Epidermal melanocyte (primary cell): Measurements from ENCODE around the gene CD109.
A peak's percentile ranks its signal among the peaks of the same experiment; 100 is the strongest.
"Not testable (repeated sequence)": the region's sequence is repeated elsewhere in the genome, so short reads cannot be mapped to it uniquely, and the experiment has no call there.

Experiments used
- DNase-seq: peaks from one replicate; pipeline ENCODE4 v3.0.0; 2011; ENCODE audit warnings: low spot score; ENCODE audit not compliant: insufficient read length

CD109 gene

DNA sequence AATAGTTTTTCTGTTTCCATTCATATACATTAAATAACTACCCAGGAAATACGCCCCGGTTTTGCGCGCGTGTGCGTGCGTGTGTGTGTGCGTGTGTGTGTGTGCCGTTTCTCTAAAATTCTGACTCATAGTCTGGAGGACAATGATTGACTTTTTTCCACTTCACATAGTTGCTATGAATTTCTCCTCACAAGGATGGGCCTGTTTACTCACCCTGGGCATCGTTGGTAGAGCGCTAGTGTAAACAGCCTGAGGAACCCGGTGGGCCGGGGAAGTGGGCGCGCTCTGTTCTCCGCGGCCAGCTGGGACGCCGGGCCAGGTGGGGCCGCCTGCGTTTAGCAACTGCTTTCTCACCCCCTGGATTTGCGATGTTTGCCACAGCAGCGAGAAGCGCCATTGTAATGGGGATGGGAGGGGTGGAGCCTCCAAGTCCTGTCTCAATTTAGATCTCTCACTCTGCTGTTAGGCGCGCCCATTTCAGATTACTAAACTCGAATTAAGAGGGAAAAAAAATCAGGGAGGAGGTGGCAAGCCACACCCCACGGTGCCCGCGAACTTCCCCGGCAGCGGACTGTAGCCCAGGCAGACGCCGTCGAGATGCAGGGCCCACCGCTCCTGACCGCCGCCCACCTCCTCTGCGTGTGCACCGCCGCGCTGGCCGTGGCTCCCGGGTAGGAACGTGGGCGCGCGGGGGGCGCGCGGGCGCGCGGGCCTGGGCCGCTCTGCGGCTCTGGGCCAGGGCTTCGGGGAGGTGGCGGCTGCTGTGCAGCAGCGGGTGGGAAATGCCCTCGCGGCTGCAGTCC lies at the start of gene CD109:
Gene CD109 (plus strand): TSS at position 585 of the 803 bp plus-strand sequence. CDS start 13 bp downstream, at position 598.
- peak; percentile 38 for DNase-seq

GRCh38 chr6:73648166-73648565 lies 47.8 kb upstream of the CD109 start:
- DNase-seq, result no peak

DNA sequence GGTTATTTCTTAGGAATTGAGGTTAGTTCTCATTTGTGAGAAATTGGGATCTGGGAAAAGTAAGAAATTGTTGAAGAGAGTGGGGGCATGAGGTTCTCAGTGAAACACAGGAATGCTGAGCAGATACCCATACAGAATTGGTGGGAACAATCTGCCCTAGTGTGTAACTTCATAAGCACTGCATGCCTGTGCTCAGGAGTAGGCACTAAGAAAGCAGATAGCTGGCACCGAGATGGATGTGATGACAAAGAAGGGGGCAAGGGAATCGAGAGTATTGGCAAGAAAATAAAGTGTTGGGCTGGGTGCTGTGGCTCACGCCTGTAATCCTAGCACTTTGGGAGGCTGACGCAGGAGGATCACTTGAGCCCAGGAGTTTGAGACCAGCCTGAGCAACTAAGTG lies 46.2 kb upstream of the CD109 start:
- DNase-seq, result no peak

- DNase-seq, result peak; percentile 69
Observed at GRCh38 chr6:73652637-73653570, 43.1 kb upstream of the CD109 start.

DNA sequence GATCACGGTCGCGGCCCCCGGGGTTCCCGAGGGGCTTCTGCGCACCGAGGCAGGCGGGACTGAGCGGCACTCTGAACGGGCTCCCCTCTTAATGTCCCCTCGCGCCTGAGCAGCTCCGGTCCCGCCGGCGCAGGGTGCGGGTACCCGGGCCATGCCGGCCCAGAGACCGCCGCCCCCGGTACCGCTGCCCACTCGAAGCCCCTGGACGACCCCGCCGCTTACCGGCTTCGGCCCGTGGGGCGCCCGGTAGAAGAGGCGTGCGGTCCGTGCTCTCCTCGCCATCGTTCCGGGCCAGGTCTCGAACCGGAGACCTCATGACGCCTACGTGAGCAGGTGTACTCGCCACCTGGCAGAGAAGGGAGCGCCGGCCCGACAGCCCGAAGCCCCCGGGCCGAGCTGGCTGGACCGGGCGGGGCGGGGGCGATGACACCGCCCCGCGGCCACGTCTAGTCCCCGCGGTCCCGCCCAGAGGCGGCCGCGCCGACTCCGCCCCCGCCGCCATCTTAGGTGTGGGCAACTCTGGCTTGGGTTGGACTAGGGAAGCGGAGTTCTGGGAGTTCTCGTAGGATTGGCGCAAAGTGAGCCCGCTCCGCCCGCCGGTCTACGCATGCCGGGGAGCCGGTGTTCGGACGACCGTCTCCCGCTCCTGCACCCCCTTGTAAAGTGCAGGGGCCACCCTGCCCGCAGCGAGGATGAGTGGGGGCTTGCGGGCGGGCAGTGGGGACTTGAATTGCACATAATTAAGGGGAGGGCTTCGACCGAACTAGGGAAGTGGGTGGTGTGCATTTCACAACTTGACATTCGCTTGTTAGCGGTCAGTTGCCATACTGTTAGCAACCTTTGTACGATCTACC lies 42.2 kb upstream of the CD109 start, which contains the start of gene SLC17A5:
Gene SLC17A5 (minus strand): TSS at position 422 of the 854 bp plus-strand sequence. CDS start 106 bp downstream, at position 316.
- peak; percentile 94 for DNase-seq

DNA sequence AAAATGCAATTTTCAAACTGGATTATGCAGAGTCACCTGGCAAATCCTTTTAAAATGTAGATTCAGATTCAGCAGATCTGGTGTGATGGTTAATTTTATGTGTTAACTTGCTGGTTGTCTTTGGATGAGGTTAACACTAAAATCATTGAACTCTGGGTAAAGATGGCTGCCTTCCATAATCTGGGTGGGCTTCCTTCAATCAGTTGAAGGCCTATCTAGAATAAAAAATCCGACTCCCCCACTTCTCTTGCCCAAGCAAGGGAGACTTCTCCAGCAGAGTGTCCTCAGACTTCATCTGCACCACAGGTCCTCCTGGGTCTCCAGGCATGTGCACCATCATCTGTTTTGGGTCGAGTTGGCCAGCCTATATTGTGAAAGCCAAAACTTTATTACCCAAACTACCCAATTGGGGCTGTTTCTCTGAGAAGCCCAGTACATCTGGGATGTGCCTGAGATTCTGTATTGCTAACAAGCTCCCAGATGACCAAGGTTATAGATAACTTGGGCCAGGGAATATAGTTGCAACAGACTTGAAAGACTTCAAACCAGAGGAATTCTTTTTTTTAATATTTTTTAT lies 40.6 kb upstream of the CD109 start:
- no peak for DNase-seq

DNA sequence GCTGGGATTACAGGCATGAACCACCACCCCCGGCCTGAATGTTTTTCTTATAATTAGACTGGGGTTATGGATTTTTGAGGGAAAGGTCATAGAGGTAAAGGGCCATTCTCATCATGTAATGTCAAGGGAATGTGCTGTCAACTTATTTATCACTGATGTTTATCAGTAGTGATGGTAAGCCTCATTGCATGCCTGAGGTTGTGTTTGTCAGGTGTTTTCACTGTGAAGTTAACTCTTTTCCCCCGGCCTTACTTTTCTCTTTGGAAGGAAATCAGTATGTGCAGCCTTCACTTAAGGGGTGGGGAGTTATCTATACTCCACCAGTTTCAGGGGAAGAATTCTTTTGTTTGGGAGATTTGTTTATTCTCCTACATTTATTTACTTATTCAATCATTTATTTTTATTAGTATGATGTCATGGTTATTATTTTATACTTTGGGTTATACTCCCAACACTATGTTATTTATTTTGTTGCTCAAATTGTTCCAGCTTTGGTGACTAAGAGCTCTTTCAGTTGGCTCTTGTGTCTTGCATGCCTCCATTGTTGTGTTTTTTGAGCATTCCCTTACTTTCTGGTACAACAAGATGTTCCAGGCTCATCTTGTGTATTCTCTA lies 39.4 kb upstream of the CD109 start:
- no peak for DNase-seq

- no peak for DNase-seq
Observed at GRCh38 chr6:73657201-73657600, 38.8 kb upstream of the CD109 start.

DNA sequence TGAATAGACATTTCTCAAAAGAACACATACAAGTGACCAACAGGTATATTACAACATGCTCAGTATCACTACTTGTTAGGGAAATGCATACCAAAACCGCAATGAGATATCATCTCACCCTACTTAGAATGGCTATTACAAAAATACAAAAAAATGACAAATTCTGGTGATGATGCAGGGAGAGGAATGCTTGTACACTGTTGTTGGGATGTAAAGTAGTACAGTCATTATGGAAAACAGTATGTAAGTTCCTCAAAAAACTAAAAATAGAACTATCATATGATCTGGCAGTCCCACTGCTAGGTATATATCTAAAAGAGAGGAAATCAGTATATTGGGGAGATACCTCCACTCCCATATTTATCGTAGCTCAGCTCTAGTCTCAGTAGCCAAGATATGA lies 31.3 kb upstream of the CD109 start:
- no peak for DNase-seq

DNA sequence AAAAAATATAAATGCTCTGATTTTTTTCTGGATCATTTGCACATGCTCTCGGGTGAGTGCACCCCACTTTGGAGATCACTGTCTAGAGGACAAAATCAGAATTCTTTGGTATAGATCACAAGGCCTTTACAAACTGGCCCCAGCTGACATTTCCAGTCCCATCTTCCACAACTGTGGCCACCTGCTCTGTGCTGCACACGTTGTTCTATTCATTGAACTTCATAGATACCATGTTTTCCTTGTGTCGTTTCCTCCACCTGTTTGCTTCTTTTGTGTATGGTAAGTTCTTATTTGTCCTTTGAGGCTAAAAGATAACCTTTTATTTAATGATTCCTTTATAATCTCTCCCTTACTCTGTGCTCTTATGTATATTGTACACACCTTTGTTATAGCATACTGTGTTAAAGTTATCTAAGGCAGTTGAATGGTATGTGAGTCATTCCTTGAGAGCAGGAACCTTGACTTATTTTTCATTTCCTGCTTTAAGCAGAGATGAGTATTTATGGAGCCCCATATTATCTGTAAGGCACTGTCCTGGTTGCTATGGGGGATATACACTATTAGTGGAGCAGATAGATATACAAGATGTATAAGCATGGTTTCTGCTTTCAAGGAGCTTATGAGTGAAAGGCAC lies 30.2 kb upstream of the CD109 start:
- no peak for DNase-seq

DNA sequence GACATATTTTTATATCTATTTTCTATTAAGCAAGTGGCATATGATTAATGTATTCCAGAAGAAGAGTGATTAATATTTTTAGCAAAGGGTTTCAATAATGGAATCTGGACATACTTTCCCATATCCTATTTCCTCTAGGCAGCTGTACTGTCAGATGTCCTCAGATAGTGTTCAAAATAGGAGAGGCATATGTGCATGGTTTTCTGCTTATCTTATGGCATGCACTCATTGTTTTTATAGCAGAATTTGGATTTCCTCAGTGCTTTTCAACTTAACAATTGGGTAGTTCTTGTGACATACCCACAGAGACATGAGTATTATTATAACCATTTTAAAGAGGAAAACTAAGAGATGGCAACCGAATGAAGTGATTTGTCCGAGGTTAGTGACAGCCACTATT lies 29.6 kb upstream of the CD109 start:
- no peak for DNase-seq

DNA sequence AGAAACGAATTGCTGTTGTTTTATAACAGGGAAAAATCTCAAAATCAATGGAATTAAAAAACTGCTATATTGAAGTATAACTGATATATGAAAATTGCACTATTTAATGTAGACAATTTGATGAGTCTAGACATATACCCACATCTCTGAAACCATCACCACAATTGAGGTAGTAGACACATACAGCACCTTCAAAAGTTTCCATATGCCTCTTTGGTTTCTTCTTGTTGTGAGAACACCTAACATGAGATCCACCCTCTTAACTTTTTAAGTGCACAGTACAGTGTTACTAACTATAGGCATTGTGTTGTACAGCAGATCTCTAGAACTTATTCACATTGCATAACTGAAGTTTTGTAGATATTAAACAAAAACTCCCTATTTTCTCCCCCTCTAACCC lies 28.2 kb upstream of the CD109 start:
- DNase-seq, result no peak

GRCh38 chr6:73669005-73669404 lies 27.0 kb upstream of the CD109 start:
- no peak for DNase-seq

DNA sequence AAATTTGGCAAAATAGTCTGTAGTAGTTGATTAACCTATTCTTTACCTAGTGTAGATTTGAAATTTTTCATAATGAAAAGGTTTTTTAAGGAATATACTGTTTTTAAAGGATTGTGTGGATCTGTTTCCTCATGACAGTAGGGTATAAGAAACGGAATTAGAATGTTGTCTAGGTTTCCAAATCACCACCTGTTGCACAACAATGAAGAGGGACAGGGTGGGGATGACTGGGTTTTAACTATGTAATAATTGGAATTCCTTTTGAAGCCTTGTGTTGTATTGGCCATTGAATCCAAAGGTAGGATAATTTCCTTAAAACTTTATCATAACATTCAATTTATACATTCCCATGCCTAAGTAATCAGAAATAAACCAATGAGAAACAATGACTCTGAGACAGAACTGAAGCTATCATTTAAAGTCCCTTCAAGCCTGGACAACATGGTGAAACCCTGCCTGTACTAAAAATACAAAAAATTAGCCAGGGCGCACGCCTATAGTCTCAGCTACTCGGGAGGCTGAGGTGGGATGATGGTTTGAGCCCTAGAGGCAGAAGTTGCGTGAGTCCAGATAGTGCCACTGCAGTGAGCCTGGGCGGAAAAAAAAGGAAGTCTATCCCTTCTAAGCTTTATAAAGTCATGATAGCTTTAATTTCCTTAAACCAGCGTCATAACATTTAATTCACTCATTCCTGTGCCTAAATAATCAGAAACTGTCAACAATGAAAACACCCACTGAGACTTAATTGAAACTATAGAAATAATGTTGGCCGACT lies 23.9 kb upstream of the CD109 start:
- no peak for DNase-seq

GRCh38 chr6:73675466-73676098 lies 20.4 kb upstream of the CD109 start:
- no peak for DNase-seq

DNA sequence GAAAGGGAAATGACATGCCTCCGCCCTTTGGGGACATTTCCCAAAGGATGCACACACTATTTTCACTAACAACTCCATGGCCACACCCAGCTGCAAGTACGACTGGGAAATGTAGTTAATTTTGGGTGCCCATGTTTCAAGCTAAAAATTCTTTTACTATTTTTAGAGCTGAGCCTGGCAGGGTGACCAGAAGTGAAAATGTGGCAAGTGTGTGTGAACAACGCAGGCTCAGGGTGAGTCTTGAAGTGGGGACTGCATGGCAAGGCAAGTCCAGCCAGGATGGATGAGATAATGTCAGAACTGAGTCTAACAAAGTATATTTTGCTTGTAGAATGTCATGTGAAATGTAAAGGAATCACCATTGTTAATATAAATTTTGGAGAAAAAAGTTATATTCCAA lies 17.0 kb upstream of the CD109 start:
- no peak for DNase-seq

DNA sequence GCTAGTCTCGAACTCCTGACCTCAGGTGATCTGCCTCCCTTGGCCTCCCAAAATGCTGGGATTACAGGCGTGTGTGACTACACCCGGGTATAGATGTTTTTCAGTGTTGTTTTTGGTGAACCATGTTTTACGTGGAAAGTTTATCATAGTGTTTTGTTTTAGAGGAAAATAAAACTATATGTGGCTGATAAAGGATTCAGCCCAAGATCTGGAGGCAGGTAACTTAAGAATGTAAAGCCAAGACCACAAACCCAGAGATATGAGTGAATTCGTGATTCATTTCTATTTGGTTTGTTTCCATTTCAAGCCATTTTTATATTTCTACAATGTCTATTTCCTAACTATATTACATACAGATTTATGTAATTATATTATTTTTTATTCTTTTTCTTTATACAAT lies 16.2 kb upstream of the CD109 start:
- DNase-seq, result not testable (repeated sequence)

DNA sequence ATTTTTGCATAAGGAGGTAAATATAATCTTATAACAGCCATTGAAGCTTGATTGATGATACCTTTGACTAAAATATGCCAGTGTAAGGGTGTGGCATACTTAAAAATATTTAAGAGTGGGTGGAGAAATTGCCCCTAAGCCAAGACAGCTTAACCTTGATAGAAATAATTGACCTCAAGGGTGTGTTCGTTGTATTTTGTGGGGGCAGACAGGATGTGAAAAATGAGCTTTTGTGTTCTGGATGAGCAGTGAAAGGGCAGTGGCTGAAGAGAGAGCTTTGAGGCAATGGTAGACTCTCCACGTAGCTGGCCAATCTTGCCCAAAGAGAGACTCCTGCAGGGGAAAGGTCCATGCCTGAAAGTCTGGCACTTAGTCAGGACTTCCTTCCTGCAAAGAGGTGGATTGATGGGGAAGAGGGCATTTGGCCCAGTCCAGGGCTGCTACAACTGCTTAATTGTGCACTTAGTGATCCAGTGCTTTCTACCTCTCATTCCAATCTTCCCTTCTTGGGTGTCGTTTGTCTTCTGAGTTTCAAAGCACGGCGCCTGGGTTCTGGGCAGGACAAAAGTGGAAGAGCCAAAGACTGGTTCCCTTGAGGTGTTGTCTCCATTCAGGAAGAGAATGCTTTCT lies 15.6 kb upstream of the CD109 start:
- no peak for DNase-seq
